ENCODE measurements around the gene ALG8.
"Not testable (repeated sequence)": the region's sequence is repeated elsewhere in the genome, so short reads cannot be mapped to it uniquely, and the experiment has no call there.

ALG8 gene

DNA sequence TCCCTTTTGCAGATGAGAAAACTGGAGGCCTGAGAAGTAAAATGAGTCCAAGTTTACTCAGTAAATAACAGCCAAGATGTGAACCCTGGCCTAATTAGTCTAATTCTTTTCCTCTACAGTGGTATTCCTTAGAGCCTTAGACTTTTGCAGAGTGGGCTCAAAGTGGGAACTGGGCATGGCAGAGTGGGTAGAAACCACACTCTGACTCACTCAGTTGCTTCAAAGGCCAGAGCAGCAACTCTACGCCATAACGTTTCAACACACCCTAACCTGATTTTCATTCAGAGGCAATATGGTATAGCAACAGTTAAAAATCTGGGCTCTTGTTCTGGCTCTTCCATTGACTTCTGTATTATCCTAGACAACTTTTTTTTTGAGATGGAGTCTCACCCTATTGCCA, 73.0 kb downstream of the ALG8 start:
- DNase-seq, result no peak

DNA sequence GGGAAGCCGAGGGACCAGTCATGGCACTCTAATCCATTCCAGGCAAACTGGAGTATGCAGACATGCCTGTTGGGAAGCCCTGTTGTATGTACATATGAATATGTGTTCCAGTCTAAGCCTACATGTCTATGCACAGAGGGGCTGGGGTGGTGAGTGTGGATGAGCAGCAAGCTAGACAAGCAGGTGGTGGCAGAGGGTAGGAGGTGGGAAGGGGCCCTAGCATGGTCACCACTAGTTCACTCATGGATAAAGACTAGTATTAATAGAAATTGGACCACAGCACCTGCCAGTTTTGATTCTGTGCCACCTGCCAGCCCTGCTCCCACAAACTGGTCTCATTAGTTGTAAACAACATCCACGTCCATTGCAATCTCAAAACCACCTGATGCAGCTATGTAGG, 74.2 kb downstream of the ALG8 start:
- no peak for DNase-seq

GRCh38 chr11:78063440-78064181, 75.8 kb downstream of the ALG8 start, which contains the start of gene THRSP:
THRSP (plus strand) TSS chr11:78063861; CDS start chr11:78063882, 21 bp downstream.
- no peak for DNase-seq

DNA sequence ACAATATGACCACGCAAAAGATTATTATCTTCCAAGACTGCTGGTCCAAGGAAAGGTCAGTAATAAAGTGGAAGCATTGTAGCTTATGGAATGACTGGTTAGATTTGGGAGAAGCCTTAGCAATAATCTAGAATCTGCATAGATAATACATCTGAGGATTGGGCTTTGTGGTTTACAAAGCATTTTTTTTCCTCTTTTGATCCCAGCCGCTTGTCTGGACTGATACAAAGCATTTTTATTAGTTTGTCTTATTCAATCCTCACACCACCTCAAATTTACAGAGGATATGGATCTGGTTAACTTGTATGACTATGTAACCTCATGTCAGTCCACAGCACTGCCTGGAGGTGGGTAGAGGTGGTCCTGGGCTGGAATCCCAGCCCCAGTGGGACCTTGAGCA, 76.8 kb downstream of the ALG8 start:
- no peak for DNase-seq

- no peak for DNase-seq
These were observed 77.5 kb downstream of the ALG8 start for GRCh38 chr11:78061921-78062311.

DNA sequence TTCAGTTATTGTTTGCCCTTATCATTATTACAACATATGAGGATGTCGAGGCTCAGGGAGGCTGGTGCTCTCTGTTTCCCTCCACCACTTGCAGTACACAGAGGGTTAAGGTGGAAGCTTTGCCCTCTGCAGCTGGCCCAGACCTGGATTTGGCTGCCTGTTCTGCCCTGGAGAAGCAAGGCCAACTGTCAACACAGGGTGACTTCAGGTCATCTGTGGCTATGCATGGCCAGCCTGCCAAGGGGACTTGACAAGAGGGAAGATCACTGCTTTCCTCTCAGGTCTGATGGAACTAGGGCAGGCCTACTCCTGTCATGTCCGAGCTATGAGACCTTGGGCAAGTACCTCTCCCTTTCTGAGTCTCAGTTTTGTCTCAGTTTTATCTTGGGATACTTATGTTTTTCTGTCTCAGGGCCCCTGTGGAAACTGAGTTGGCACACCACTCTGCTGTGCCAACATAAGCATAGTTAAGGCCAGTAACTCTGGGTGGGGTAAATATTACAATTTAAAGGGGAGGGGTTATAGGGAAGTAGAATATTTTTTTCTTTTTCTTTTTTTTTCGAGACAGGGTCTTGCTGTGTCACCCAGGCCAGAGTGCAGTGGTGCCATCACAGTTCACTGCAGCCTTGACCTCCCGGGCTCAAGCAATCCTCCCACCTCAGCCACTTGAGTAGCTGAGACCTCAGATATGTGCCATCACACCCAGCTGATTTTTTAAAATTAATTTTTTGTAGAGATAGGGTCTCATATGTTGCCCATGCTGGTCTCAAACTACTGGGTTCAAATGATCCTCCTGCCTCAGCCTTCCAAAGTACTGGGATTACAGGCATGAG, 78.1 kb downstream of the ALG8 start:
- no peak for DNase-seq

DNA sequence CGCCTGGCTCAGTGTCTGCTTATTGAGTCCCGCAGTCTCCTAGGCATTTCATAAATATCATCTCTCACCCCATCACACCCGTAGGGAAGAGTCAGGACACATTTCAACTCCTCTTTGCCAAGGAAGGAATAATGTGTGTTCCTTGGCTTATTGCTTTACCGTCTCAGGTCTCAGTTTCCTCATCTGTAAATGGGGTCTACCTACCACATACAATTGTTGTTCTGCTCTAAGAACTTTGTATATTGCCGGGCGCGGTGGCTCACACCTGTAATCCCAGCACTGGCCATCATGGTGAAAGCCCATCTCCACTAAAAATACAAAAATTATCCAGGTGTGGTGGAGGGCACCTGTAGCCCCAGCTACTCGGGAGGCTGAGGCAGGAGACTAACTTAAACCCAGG, 78.9 kb downstream of the ALG8 start:
- DNase-seq, result no peak

DNA sequence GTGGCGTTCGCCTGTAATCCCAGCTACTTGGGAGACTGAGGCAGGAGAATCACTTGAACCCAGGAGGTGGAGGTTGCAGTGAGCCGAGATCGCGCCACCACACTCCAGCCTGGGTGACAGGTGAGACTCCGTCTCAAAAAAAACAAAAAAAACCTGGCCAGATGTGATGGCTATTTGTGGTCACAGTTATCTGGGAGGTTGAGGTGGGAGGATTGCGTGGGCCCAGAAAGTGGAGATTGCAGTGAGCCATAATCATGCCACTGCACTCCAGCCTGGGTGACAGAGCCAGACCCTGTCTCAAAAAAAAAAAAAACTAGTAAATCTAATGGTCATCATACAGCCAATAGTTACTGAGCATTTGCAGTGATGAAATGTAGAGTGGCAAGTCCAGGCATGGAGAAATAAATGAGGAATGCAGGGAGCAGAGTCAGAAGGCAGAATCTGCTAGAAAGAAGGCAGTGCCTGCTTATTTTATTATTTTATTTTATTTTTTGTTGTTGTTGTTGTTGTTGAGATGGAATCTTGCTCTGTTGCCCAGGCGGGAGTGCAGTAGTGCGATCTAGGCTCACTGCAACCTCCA, 79.6 kb downstream of the ALG8 start:
- DNase-seq, result not testable (repeated sequence)

- DNase-seq, result no peak
These were observed 81.9 kb downstream of the ALG8 start for GRCh38 chr11:78057462-78058055.

DNA sequence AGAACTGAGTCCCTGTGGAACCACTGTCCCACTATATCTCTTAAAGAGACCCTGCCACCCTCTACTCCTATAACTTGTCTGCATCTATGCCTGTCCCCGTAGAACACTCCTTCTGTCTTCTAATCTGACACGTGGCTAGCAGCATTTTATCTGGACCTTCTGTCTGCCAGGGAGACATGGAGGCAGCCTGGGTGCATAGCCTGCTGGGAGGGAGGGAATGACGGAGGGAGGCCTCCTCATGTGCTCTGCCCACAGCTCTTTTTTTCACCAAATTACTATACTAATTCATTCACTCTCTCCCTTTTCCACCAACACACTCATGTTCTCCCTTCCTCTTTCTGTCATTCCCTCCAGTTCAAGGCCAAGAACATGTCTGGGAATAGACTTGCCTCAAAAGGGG, 83.3 kb downstream of the ALG8 start:
- no peak for DNase-seq

DNA sequence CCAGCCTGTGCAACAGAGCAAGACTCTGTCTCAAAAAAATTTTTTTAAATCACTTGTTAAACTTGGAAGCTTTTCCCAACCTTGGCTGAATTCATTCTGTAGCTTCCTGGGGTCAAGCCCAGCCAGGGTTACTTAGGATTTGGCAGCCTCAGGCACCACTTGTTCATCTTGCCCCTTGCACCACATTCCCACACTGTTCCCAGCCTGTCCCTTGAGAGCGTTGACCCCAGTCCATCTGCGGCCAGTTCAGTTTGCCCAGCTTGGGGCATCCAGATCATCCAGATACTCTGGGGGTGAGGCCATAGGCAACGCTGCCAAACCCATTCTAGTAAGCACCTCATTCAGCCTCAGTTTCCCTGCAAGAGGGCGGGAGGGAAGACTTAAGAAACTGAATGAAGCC, 84.5 kb downstream of the ALG8 start:
- no peak for DNase-seq

- DNase-seq, result no peak
These were observed 88.2 kb downstream of the ALG8 start for GRCh38 chr11:78050964-78051831.

Measured in activated naive CD4-positive, alpha-beta T cell (primary cell).